Smooth muscle cell of the coronary artery (primary cell): ENCODE measurements around the gene FYN. TPM values are rescaled to one million over a fixed set of nuclear protein-coding genes. Genes with fewer than 3 reads are reported as not detected.

Source experiments
- total RNA-seq: library from RNA; depleted of rRNA; stranded (reverse); fragments of >200 nt; gene quantifications from 2 replicates; pipeline ENCODE4 v1.2.3, GENCODE V29; 2014; ENCODE audit warnings: low replicate concordance

The FYN gene
- 59.5 and 162 TPM in 2 replicates for total RNA-seq

DNA sequence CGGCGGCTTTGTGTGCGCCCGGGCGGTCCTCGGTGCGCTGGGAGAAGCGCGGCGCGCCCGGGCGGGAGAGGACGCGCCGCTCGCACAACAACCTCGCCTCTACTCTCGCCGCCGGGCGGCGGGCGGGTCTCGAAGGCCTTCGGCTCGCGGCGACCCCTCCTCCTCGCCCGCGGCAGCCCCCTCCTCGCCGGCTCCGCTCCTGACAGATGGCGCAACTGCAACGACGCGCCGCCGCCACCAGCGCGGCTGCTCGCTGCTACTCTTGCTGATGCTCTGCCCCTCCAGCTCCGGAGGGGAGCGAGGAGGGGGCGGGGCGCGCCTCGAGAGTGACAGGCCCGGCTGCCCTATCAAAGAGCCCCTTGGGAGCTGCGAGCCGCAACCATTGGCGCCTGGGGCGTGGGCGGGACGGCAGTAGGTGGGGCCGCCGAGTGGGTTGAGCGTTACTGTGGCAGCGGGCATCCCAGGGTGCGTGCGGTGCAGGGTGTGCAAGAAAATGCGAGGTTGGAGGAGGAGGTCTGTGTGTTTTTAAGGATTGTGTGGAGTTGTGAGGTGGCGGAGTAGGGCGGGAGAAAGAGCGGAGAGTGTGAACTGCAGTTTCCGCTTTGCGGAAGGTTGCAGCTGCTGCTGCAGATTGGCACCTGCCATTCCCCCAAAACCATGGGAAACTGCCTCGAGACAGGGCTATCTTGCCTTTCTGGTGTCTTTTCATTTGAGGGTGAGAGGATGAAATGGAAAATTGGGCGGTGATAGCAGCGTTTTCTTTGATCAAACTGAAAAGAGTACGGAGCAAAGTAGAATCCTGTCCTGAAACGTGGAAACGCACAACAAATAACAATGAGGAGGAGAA is at the start of gene FYN:
TSS of gene FYN (minus strand) at position 275 of the 847 bp plus-strand sequence. CDS start 153,401 bp downstream, outside the sequence.

Other genes starting within 250 kb of the FYN start
- not detected in 2 replicates for gene CCN6, start 180.7 kb upstream of the FYN start, total RNA-seq
- 14.5 and 23.0 TPM in 2 replicates for gene TUBE1, start 214.0 kb upstream of the FYN start, total RNA-seq
- gene FAM229B, start 214.1 kb upstream of the FYN start, total RNA-seq = 13.1 and 44.3 TPM in 2 replicates